ENCODE measurements around the gene PACSIN2. TPM values are rescaled to one million over a fixed set of nuclear protein-coding genes. Genes with fewer than 3 reads are reported as not detected.

Gene PACSIN2
- total RNA-seq, 4 donors from 2014 or later: 75.4 to 90.1 (median 87.9) TPM

GRCh38 chr22:43047605-43048004, 32.7 kb upstream of the PACSIN2 start:
- H3K36me3 ChIP-seq: no peaks in the 10 kb centered on the region
- TF ChIP-seq POLR2A (IDR thresholded peaks at IDR 0.05): no peak
- no peak for TF ChIP-seq CTCF (IDR thresholded peaks at IDR 0.05)
- H3K4me1 ChIP-seq: no peaks in the 10 kb centered on the region
- H3K27me3 ChIP-seq: no peaks in the 10 kb centered on the region
- WGBS, 2 donors: 95 to 96% methylated on average over 7 of the region's 7 CpGs
- no peaks in the 10 kb centered on the region for H3K9me3 ChIP-seq
- no peak overlapping the region for H3K4me3 ChIP-seq (replicated peaks in 1 of 3)
- DNase-seq: no peak
- intact Hi-C loops (cut with DNase I): loop anchor here (10.0 kb wide), 1 partner anchor 383 kb away; no protein-coding TSS in a partner anchor
- H3K27ac ChIP-seq: no peak overlapping the region

- intact Hi-C loops (cut with DNase I): loop anchor here (10.0 kb wide), 1 partner anchor 380 kb away; no protein-coding TSS in a partner anchor
- no peak overlapping the region for H3K27ac ChIP-seq
- no peak overlapping the region for H3K4me3 ChIP-seq (replicated peaks in 1 of 3)
- H3K9me3 ChIP-seq: no peaks in the 10 kb centered on the region
- no peaks in the 10 kb centered on the region for H3K27me3 ChIP-seq
- 66 to 75% methylated on average over 10 of the region's 10 CpGs for WGBS, 2 donors
- peak; percentile 44 to 46 for DNase-seq
- H3K36me3 ChIP-seq: no peaks in the 10 kb centered on the region
- TF ChIP-seq CTCF (IDR thresholded peaks at IDR 0.05) (no peak), POLR2A (IDR thresholded peaks at IDR 0.05) (no peak)
- H3K4me1 ChIP-seq: peaks cover 7 to 10% of the 10 kb centered on the region in 2 donors
Observed at GRCh38 chr22:43044290-43044712, 29.4 kb upstream of the PACSIN2 start.

- Histone ChIP-seq H3K4me1 (peaks cover 7 to 10% of the 10 kb centered on the region in 2 donors), H3K36me3 (no peaks in the 10 kb centered on the region), H3K9me3 (no peaks in the 10 kb centered on the region), H3K27ac (peak overlapping the region in 2 of 3 donors; percentile 12 to 18), H3K4me3 (replicated peaks in 1 of 3) (no peak overlapping the region), H3K27me3 (no peaks in the 10 kb centered on the region)
- DNase-seq: peak in 1 of 2 donors; percentile 51
- TF ChIP-seq POLR2A (IDR thresholded peaks at IDR 0.05): no peak
- TF ChIP-seq CTCF (IDR thresholded peaks at IDR 0.05): no peak
- 62 to 75% methylated on average over 15 to 18 of the region's 20 CpGs for WGBS, 2 donors
- intact Hi-C loops (cut with DNase I): loop anchor here (10.0 kb wide), 1 partner anchor 377 kb away; no protein-coding TSS in a partner anchor
Observed at GRCh38 chr22:43042101-43042780, 27.3 kb upstream of the PACSIN2 start.

- no peaks in the 10 kb centered on the region for H3K9me3 ChIP-seq
- H3K27ac ChIP-seq: no peak overlapping the region
- TF ChIP-seq POLR2A (IDR thresholded peaks at IDR 0.05) (no peak), CTCF (IDR thresholded peaks at IDR 0.05) (no peak)
- no peak overlapping the region for H3K4me3 ChIP-seq (replicated peaks in 1 of 3)
- H3K36me3 ChIP-seq: no peaks in the 10 kb centered on the region
- 84 to 95% methylated on average over 9 of the region's 13 CpGs for WGBS, 2 donors
- peaks cover 7 to 10% of the 10 kb centered on the region in 2 donors for H3K4me1 ChIP-seq
- no peak for DNase-seq
- H3K27me3 ChIP-seq: no peaks in the 10 kb centered on the region
- intact Hi-C loops (cut with DNase I): loop anchor here (10.0 kb wide), 1 partner anchor 375 kb away; no protein-coding TSS in a partner anchor
Observed at GRCh38 chr22:43039800-43040199, 24.9 kb upstream of the PACSIN2 start.

- no peak overlapping the region for H3K27ac ChIP-seq
- H3K9me3 ChIP-seq: no peaks in the 10 kb centered on the region
- no peaks in the 10 kb centered on the region for H3K36me3 ChIP-seq
- intact Hi-C loops (cut with DNase I): no loop called here
- no peaks in the 10 kb centered on the region for H3K27me3 ChIP-seq
- no peak for DNase-seq
- H3K4me3 ChIP-seq (replicated peaks in 1 of 3): no peak overlapping the region
- H3K4me1 ChIP-seq: peaks cover 7 to 18% of the 10 kb centered on the region in 2 donors
- TF ChIP-seq POLR2A (IDR thresholded peaks at IDR 0.05): no peak
- TF ChIP-seq CTCF (IDR thresholded peaks at IDR 0.05): no peak
- WGBS, 2 donors: 95 to 96% methylated on average over 15 of the region's 15 CpGs
Observed at GRCh38 chr22:43038325-43038724, 23.4 kb upstream of the PACSIN2 start.

Data from thyroid gland (tissue), 4 donors.